Mesenchymal stem cell (in vitro differentiated cells and primary cell): ENCODE data around the gene BEST3.

ENCODE experiments used
- DNase-seq: peaks from one replicate; pipeline ENCODE4 v3.0.0-alpha.2; 2013
- H2AFZ ChIP-seq: one replicate; pipeline ENCODE4 v1.6.1; 2013; ENCODE audit warnings: low read depth, mild to moderate bottlenecking, control low read depth, inconsistent platforms, low read length, moderate library complexity
- H2AK5ac ChIP-seq: 2 replicates; pipeline ENCODE4 v1.6.1; 2013; ENCODE audit warnings: low read length, moderate library complexity, mild to moderate bottlenecking, inconsistent platforms; ENCODE audit not compliant: severe bottlenecking
- H2BK120ac ChIP-seq: one replicate; pipeline ENCODE4 v1.6.1; 2013; ENCODE audit warnings: low read depth, mild to moderate bottlenecking, inconsistent platforms, low read length, moderate library complexity
- H2BK12ac ChIP-seq, 2 experiments: one replicate each; pipeline ENCODE4 v1.6.1; 2013; ENCODE audit warnings: inconsistent platforms in 2 of 2, low read length in 2 of 2, mild to moderate bottlenecking in 2 of 2, moderate library complexity in 2 of 2, control low read depth in 1 of 2
- H2BK15ac ChIP-seq: one replicate; pipeline ENCODE4 v1.6.1; 2013; ENCODE audit warnings: mild to moderate bottlenecking, low read depth, inconsistent platforms; ENCODE audit not compliant: poor library complexity, severe bottlenecking
- H2BK5ac ChIP-seq: 2 replicates; pipeline ENCODE4 v1.6.1; 2013; ENCODE audit warnings: low read depth, mild to moderate bottlenecking, low read length, control low read depth, inconsistent platforms; ENCODE audit not compliant: poor library complexity, severe bottlenecking
- H3K14ac ChIP-seq, 2 experiments: one replicate each; pipeline ENCODE4 v1.6.1; 2013; ENCODE audit warnings: inconsistent platforms in 2 of 2, low read length in 2 of 2, control low read depth in 1 of 2, mild to moderate bottlenecking in 1 of 2, moderate library complexity in 1 of 2
- H3K18ac ChIP-seq, 2 experiments: one replicate each; pipeline ENCODE4 v1.6.1; 2013; ENCODE audit warnings: inconsistent platforms in 2 of 2, low read length in 2 of 2, control low read depth in 1 of 2, low read depth in 1 of 2, mild to moderate bottlenecking in 1 of 2
- H3K23ac ChIP-seq, 2 experiments: one replicate each; pipeline ENCODE4 v1.6.1; 2013; ENCODE audit warnings: inconsistent platforms in 2 of 2, low read length in 2 of 2, mild to moderate bottlenecking in 2 of 2, moderate library complexity in 2 of 2, control low read depth in 1 of 2
- H3K27ac ChIP-seq: 2 replicates; pipeline ENCODE4 v1.5.1; 2013; ENCODE audit warnings: mild to moderate bottlenecking, moderate library complexity, low read length, control low read depth, inconsistent platforms; ENCODE audit not compliant: poor library complexity, severe bottlenecking
- H3K27me3 ChIP-seq, 2 experiments: 2 replicates each; pipeline versions ENCODE4 v1.6.1 to v1.7.0; 2013; ENCODE audit warnings: low read length in 2 of 2, mild to moderate bottlenecking in 2 of 2, moderate library complexity in 2 of 2, control low read depth in 1 of 2, inconsistent platforms in 1 of 2; ENCODE audit not compliant: control insufficient read depth in 1 of 2, insufficient read depth in 1 of 2
- H3K36me3 ChIP-seq, 2 experiments: 2 replicates each; pipeline versions ENCODE4 v1.6.1 to v1.7.0; 2013; ENCODE audit warnings: low read length in 2 of 2, control low read depth in 1 of 2, inconsistent platforms in 1 of 2, low read depth in 1 of 2, mild to moderate bottlenecking in 1 of 2; ENCODE audit not compliant: insufficient read depth in 2 of 2, control insufficient read depth in 1 of 2
- H3K4ac ChIP-seq, 2 experiments: one replicate each; pipeline ENCODE4 v1.6.1; 2013; ENCODE audit warnings: inconsistent platforms in 2 of 2, low read length in 2 of 2, mild to moderate bottlenecking in 2 of 2, moderate library complexity in 2 of 2, control low read depth in 1 of 2, low read depth in 1 of 2
- H3K4me1 ChIP-seq: 2 replicates; pipeline ENCODE4 v1.6.1; 2013; ENCODE audit warnings: low read depth, low read length, control low read depth; ENCODE audit not compliant: control insufficient read depth, insufficient read depth
- H3K4me2 ChIP-seq: 2 replicates; pipeline ENCODE4 v1.6.1; 2013; ENCODE audit warnings: low read length, mild to moderate bottlenecking, inconsistent platforms; ENCODE audit not compliant: poor library complexity, severe bottlenecking
- H3K4me3 ChIP-seq, 2 experiments: 2 replicates each; pipeline versions ENCODE4 v1.5.1 to v1.7.0; 2013; ENCODE audit warnings: low read length in 2 of 2, mild to moderate bottlenecking in 2 of 2, control low read depth in 1 of 2, low read depth in 1 of 2; ENCODE audit not compliant: insufficient read depth in 1 of 2
- H3K79me1 ChIP-seq: replicated peaks from 2 replicates; pipeline ENCODE4 v1.6.1; 2013; ENCODE audit warnings: mild to moderate bottlenecking, control low read depth, low read length, inconsistent platforms; ENCODE audit not compliant: poor library complexity, severe bottlenecking
- H3K9ac ChIP-seq: 2 replicates; pipeline ENCODE4 v1.7.0; 2013; ENCODE audit warnings: mild to moderate bottlenecking, low read length, moderate library complexity
- H3K9me3 ChIP-seq: 2 replicates; pipeline ENCODE4 v1.7.0; 2013; ENCODE audit warnings: mild to moderate bottlenecking, low read length; ENCODE audit not compliant: control insufficient read depth
- H4K8ac ChIP-seq: one replicate; pipeline ENCODE4 v1.6.1; 2013; ENCODE audit warnings: inconsistent platforms, mild to moderate bottlenecking, low read length, moderate library complexity
- H4K91ac ChIP-seq: one replicate; pipeline ENCODE4 v1.6.1; 2013; ENCODE audit warnings: mild to moderate bottlenecking, low read length, inconsistent platforms
- WGBS: methylation state at CpG from one replicate; pipeline ENCODE4 v1.1.7; 2013; ENCODE audit warnings: mixed read lengths; 5-methylcytosine and 5-hydroxymethylcytosine counted together

BEST3 gene

GRCh38 chr12:69663726-69664125 lies 35.4 kb downstream of the BEST3 start:
- no peaks in the 10 kb centered on the region for H3K79me1 ChIP-seq
- no peak overlapping the region for H3K4ac ChIP-seq
- H3K4me2 ChIP-seq: no peak overlapping the region
- peak overlapping the region; percentile 99 for H2AK5ac ChIP-seq
- H3K14ac ChIP-seq: no peak overlapping the region
- no peak overlapping the region for H4K91ac ChIP-seq
- H4K8ac ChIP-seq: no peak overlapping the region
- H3K4me1 ChIP-seq: peaks cover 9% of the 10 kb centered on the region
- 99% methylated on average over 3 of the region's 3 CpGs for WGBS
- H3K9me3 ChIP-seq: no peaks in the 10 kb centered on the region
- no peak overlapping the region for H3K18ac ChIP-seq
- no peak overlapping the region for H3K4me3 ChIP-seq
- H3K27me3 ChIP-seq: no peaks in the 10 kb centered on the region
- no peak overlapping the region for H2BK120ac ChIP-seq
- H3K36me3 ChIP-seq: no peaks in the 10 kb centered on the region
- H2BK15ac ChIP-seq: no peak overlapping the region
- H2BK12ac ChIP-seq: no peak overlapping the region
- no peak overlapping the region for H3K9ac ChIP-seq
- H2BK5ac ChIP-seq: peak overlapping the region; percentile 76
- peak overlapping the region; percentile 82 for H3K27ac ChIP-seq
- no peak overlapping the region for H3K23ac ChIP-seq
- DNase-seq: no peak
- H2AFZ ChIP-seq: no peak overlapping the region

- Histone ChIP-seq H2BK5ac (no peak overlapping the region), H2BK15ac (no peak overlapping the region), H2AFZ (no peak overlapping the region), H3K27ac (peak overlapping the region; percentile 82), H3K27me3 (no peaks in the 10 kb centered on the region), H3K18ac (no peak overlapping the region), H2AK5ac (no peak overlapping the region), H3K4ac (no peak overlapping the region), H3K14ac (no peak overlapping the region), H3K36me3 (no peaks in the 10 kb centered on the region), H3K23ac (no peak overlapping the region), H3K9ac (no peak overlapping the region), H4K91ac (no peak overlapping the region), H3K4me3 (no peak overlapping the region), H4K8ac (no peak overlapping the region), H2BK12ac (no peak overlapping the region), H3K79me1 (no peaks in the 10 kb centered on the region), H3K4me1 (peaks cover 10% of the 10 kb centered on the region), H2BK120ac (no peak overlapping the region), H3K4me2 (no peak overlapping the region), H3K9me3 (no peaks in the 10 kb centered on the region)
- DNase-seq: no peak
These were observed 36.3 kb downstream of the BEST3 start for GRCh38 chr12:69662764-69663163.

DNA sequence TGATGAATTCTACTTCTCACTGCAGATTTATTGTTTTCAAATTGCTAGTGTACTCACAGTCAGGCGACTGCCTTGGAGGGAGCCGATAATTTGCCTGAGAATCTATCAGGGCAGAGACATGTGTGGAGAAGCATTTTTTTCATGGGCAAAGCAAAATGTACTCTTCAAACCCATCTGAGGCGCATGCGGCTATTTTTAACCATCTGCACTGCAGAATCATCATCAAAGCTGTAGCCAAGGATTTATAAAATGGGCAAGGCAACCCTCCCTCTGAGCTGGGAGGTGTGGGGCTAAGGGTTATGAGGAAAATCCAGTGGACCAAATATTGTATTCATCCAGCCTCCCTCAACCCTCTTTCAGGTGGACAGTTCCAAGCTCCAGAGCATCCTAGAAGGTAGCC lies 37.7 kb downstream of the BEST3 start:
- Histone ChIP-seq H3K9me3 (no peaks in the 10 kb centered on the region), H2BK12ac (no peak overlapping the region), H3K18ac (no peak overlapping the region), H3K4me3 (no peak overlapping the region), H4K91ac (no peak overlapping the region), H3K9ac (no peak overlapping the region), H2BK5ac (no peak overlapping the region), H3K23ac (no peak overlapping the region), H2BK120ac (no peak overlapping the region), H3K36me3 (no peaks in the 10 kb centered on the region), H3K27ac (peak overlapping the region; percentile 64), H4K8ac (no peak overlapping the region), H3K4ac (no peak overlapping the region), H2BK15ac (no peak overlapping the region), H3K14ac (no peak overlapping the region), H3K4me2 (no peak overlapping the region), H2AFZ (no peak overlapping the region), H2AK5ac (peak overlapping the region; percentile 95), H3K27me3 (no peaks in the 10 kb centered on the region), H3K4me1 (peaks cover 13% of the 10 kb centered on the region), H3K79me1 (no peaks in the 10 kb centered on the region)
- WGBS: 97% methylated on average over 4 of the region's 4 CpGs
- no peak for DNase-seq

DNA sequence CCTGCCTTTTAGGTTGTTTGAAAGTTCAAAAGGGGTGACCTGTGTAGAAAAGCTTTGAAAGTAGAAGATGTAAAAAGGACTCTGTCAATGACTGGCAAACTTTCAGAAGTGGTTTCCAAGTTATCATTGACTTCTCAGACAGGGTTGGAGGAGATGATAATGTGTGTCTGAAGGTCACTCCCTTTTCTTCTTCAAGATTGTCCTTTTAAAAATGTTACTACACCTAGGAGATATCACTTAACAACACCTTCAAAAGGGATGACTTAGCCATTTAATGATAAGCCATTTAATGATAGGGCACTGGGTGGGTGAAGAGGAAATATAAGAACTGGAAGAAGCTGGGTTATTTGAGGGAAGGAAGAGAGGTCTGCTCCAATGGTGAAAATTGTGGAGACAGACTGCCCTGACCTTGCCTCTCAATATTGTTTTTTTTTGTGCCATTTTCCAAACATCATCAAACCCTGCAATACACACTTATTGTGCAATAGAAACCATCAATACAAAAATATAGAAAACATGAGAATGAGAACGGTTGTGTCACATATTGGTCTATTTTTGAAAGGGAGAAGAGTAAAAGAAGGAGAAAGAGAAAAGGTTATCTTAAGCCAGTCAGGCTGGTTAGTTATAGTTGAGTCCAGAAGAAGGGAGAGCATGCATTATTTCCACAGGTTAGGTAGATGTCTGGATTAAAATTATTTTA lies 38.8 kb downstream of the BEST3 start:
- no peaks in the 10 kb centered on the region for H3K27me3 ChIP-seq
- no peak overlapping the region for H3K9ac ChIP-seq
- no peak for DNase-seq
- no peaks in the 10 kb centered on the region for H3K9me3 ChIP-seq
- peaks cover 17% of the 10 kb centered on the region for H3K4me1 ChIP-seq
- H4K91ac ChIP-seq: no peak overlapping the region
- no peak overlapping the region for H3K4me2 ChIP-seq
- no peak overlapping the region for H3K4ac ChIP-seq
- no peak overlapping the region for H2BK120ac ChIP-seq
- H4K8ac ChIP-seq: no peak overlapping the region
- H2AK5ac ChIP-seq: peak overlapping the region; percentile 60
- H2BK5ac ChIP-seq: no peak overlapping the region
- H3K4me3 ChIP-seq: no peak overlapping the region
- H3K36me3 ChIP-seq: no peaks in the 10 kb centered on the region
- H3K79me1 ChIP-seq: no peaks in the 10 kb centered on the region
- no peak overlapping the region for H3K27ac ChIP-seq
- H3K18ac ChIP-seq: no peak overlapping the region
- no peak overlapping the region for H3K14ac ChIP-seq
- no peak overlapping the region for H2BK15ac ChIP-seq
- H3K23ac ChIP-seq: no peak overlapping the region
- no peak overlapping the region for H2AFZ ChIP-seq
- no peak overlapping the region for H2BK12ac ChIP-seq
- WGBS: 91% methylated on average over 1 of the region's 1 CpG
